Embryonic facial prominence (tissue), 1 donor: Measurements from ENCODE around the gene OR2B6.
"Not testable (repeated sequence)": the region's sequence is repeated elsewhere in the genome, so short reads cannot be mapped to it uniquely, and the experiment has no call there.

Source experiments
- DNase-seq: peaks from one replicate; pipeline ENCODE4 v3.0.0-alpha.2; 2016; ENCODE audit errors: extremely low spot score

OR2B6 gene

DNA sequence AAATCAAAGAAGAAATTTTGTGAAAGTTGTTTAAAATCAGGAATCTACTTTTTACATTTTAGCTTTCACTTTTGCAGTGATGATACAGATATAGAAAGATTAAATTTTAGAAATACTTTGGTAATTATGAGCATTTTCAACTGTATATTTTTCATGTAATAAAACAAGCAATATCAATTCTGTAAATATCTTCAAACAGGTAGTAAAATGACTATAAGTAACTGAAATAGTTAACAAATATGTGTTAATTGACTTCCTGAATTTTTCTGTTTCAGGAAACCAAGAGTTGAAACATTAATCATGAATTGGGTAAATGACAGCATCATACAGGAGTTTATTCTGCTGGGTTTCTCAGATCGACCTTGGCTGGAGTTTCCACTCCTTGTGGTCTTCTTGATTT lies at the start of gene OR2B6:
Gene OR2B6, plus strand, starts transcription at position 301 of the 400 bp plus-strand sequence. Its CDS starts 0 bp downstream, at position 301.
- no peak for DNase-seq

DNA sequence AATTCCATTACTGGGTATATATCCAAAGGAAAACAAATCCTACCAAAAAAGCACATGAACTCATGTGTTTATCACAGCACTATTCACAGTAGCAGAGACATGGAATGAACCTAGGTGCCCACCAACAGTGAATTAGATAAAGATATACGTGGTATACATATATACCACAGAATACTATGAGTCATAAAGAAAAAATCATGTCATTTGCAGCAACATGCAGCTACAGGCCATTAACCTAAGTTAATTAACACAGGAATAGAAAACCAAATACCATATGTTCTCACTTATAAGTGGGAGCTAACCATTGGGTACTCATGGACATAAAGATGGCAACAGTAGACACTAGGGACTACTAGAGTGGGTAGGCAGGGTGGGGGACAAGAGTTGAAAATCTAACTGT lies 49.0 kb upstream of the OR2B6 start:
- no peak for DNase-seq

DNA sequence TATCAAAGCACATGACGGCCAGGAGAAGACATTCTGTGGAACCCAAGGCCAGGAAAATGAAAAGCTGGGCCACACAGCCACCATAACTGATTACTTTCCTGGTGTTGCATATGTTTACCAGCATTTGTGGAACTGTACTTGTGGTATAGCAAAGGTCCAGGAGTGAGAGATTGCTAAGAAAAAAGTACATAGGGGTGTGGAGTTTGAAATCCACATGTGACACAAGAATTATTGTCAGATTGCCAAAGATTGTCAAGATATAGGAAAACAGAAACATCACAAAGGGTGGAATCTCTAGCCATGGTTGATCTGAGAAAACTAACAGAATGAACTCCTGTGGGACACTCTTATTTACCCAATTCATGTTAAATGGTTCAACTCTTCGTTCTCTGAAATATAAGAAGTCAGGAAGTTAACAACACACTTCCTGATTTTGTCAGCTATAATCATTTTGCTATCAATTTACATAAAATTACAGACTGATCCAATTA lies 45.0 kb upstream of the OR2B6 start, which contains the start of gene OR2B2:
Gene OR2B2, minus strand, starts transcription at position 441 of the 491 bp plus-strand sequence. Its CDS starts 77 bp downstream, at position 364.
- no peak for DNase-seq

DNA sequence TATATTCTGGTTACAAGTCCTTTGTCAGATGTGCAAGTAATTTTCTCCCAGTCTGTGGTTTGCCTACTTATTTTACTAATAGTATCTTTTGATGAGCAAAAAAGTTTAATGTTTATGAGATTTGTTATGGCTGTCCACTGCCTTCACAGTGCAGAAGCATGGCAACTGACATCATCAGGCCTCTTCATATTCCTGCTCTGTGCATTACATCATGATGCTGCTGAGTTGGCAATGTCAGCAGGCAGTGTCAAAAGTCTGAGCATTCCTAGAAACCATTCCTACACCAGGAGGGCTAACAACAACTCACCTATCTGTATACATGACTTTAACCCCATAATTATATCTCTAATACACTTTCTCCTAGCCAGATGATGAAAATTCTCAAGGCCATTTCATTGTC lies 34.1 kb upstream of the OR2B6 start:
- DNase-seq, result no peak

DNA sequence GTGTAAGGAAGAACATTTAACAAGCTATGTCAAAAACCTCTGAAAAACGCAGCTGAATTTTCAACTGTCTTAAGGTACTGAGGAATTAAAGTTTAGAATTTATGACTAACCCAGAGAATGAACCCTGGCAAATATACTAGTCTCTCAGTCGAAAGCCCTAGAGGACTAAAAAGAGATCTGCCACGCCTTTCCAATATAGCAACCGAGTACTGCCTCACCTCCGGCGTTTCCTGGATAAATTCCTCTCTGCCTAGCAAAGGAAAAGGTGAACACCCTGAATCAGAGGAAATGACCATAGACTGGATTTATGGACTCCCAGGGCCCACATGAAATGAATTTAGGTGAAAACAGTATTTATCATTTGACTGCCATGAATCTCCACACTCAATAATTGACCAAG lies 32.9 kb upstream of the OR2B6 start:
- DNase-seq, result no peak

DNA sequence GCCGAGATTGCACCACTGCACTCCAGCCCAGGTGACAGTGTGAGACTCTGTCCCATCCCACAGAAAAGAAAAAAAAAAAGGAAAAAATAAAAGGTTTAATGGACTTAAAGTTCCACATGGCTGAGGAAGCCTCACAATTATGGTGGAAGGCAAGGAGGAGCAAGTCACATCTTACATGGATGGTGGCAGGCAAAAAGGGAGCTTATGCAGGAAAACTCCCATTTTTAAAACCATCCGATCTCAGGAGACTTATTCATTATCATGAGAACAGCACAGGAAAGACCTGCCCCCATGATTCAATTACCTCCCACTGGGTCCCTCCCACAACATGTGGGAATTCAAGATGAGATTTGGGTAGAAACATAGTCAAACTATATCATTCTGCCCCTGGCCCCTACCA lies 29.0 kb upstream of the OR2B6 start:
- not testable (repeated sequence) for DNase-seq

DNA sequence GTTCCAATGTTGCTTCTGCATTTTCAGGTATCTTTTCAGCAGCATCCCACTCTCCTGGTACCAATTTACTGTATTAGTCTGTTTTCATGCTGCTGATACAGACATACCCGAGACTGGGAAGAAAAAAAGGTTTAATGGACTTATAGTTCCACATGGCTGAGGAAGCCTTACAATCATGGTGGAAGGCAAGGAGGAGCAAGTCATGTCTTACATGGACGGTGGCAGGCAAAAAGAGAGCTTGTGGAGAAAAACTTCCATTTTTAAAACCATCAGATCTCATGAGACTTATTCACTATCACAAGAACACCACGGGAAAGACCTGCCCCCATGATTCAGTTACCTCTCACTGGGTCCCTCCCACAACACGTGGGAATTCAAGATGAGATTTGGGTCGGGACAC lies 27.1 kb upstream of the OR2B6 start:
- DNase-seq, result not testable (repeated sequence)

DNA sequence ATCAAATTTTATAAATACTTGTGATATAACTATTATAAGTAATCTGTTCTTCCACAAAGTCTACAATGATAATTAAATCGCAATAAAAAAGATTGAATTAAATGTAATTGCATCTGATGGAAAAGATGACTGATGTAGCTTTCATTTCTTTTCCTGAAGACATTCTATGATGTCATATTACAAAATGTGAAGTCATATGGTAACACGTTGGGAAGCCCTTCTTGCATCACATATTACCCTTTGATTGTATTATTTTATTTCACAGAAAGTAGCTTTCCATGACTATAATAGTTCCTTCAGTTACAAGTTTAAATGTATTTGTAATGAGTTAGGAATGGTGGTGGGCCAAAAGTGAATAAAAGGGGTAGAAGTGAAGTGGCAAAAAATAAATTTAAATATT lies 25.8 kb upstream of the OR2B6 start:
- DNase-seq, result no peak

DNA sequence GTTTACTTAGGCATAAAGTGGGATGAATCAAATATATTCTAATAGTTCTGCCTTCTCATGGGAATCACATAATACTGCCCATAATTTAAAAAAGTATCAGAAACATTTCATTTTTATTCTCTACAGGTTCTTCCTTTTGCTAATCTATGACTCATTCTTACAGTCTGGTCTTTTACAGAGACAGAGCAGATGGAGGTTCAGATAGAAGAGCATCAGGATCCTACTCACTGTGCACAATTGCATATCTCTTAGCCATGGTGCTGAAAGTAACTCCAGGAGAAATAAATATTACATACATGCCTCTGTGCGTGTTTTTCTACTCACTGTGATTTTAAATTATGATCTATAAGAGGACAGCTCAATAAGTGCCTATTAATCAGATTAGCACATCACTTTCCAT lies 16.3 kb upstream of the OR2B6 start:
- DNase-seq, result no peak

DNA sequence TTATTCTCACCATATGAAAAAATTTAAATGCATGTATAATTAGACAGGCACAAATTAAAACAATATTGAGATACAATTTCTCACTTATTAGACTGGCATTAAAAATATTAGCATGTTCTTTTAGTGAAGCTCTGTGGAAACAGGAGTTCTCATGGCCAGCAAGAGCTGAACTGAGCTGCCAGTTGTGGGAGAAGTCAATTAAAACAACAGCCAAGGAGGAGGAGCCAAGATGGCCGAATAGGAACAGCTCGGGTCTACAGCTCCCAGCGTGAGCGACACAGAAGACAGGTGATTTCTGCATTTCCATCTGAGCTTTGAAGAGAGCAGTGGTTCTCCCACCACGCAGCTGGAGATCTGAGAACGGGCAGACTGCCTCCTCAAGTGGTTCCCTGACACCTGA lies 14.0 kb upstream of the OR2B6 start:
- DNase-seq, result not testable (repeated sequence)

DNA sequence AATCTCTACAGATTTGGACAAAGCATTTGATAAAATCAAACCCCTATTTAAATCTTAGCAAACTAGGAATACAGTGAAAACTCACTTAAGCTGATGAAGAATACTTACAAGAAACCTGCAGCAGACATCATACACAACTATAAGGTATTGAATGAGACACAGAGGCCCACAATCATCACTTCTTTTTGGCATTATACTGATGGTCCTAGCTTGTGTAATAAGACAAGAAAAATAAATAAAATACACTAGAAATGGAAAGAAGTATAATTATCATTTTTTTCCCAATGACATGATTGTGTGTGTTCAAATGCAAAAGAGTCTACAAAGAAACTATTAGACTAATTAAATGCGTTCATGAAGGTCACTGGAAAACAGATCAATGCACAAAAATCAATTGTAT lies 8.8 kb upstream of the OR2B6 start:
- DNase-seq, result no peak

DNA sequence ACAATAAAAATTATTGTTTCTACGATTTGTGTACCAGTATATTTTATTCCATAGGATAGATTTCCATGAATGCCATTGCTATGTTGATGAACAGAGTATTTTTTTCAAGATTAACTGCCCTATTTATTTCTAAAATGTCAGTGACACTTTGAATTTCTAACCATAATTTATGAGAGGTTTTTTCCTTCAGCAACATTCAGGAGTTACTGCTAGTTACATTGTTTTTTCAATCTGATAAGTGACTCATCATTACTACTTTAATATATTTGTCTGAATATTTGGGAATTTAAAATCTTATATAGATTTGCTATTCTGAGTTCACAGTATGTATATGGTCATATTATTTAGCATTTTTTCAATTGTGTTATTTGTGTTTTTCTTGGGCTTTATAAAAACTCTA lies 6.0 kb upstream of the OR2B6 start:
- DNase-seq, result no peak

DNA sequence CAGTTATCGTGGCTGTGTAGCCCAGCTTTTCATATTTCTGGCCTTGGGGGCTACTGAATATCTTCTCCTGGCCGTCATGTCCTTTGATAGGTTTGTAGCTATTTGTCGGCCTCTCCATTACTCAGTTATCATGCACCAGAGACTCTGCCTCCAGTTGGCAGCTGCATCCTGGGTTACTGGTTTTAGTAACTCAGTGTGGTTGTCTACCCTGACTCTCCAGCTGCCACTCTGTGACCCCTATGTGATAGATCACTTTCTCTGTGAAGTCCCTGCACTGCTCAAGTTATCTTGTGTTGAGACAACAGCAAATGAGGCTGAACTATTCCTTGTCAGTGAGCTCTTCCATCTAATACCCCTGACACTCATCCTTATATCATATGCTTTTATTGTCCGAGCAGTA lies 475 bp downstream of the OR2B6 start:
- no peak for DNase-seq

DNA sequence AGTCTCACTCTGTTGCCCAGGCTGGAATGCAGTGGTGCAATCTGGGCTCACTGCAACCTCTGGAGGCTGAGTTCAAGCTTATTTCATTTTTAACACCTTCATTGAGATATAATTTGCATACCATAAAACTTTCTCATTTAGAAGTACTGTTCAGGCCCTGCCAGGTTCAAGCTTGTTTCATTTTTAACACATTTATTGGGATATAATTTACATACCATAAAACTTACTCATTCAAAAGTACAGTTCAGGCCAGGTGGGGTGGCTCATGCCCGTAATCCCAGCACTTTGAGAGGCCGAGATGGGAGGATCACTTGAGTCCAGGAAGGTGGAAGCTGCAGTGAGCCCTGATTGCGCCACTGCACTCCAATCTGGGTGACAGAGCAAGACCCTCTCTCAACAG lies 5.5 kb downstream of the OR2B6 start:
- no peak for DNase-seq

DNA sequence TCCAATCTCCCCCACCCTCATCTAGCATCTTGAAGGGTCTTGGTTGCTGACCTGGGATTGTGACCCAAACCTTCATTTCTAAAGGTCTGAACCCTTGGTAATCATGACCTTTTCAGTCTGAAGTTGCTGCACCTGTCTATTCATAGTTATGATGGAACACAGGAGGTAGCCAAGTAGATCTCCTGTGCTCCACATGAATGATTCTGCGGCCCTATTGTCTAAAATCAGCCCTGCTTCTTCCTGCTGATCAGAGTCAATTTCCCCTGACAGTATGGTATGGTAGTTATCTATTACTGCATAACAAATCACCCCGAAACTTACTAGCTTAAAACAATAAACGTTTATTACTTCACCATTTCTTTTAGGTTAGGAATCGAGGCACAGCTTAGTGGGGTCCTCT lies 9.0 kb downstream of the OR2B6 start:
- no peak for DNase-seq

DNA sequence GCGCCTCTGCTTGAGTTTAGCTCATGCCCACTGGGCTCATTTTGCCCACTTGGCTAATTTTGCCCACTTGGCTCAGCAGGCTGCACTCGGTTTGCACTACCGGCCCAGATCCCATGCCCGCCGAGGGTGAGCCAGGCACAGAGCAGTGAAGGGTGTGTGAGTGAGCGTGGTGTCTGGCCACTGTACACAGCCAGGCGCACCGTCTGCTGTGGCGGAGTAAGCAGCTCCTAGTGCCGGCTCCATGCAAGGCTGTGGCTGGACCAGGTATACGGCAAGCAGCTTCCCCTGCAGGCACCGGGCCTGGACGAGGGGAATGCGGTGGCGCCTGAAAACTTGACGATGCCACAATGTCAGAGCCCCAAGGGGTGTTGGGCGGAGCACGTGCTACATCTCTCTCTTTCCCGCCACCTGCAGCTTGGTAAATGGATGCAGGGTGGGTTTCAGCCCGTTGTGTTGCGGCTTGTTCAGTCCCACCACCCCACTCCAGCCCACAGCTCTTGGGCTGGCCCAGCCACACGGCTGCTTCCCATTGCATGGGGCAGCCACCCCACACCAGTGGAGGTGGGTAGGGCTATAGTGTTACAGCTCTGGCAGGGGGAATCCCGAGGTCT lies 9.9 kb downstream of the OR2B6 start:
- DNase-seq, result no peak

DNA sequence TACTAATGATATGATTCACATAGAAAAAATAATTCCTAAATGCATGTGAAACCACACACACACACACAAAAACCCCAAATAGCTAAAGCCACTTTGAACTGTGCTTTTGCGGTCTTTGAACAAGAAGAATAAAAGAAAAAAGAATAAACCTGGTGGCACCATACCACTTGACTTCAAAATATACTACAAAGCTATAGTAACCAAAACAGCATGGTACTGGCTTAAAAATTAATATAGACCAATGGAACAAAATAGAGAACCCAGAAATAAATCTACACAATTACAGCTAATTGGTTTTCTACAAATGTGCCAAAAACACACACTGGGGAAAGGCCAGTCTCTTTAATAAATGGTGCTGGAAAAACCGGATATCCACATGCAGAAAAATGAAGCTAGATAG lies 13.4 kb downstream of the OR2B6 start:
- no peak for DNase-seq

DNA sequence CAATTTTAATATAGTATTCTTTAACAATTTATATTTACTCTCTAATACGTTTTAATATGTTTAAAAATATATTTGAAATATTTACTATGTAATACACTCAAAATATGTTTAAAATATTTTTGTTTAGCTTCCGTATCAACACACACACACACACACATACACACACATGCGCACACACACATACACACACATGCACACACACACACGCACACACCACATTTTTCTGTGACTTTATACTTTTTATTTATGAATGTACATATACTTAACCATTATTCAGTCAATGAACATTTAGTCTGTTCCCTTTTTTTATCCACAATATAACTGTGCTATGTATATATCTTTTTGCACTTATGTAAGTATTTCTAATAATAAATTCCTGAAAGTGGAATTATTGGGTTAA lies 15.7 kb downstream of the OR2B6 start:
- DNase-seq, result no peak

DNA sequence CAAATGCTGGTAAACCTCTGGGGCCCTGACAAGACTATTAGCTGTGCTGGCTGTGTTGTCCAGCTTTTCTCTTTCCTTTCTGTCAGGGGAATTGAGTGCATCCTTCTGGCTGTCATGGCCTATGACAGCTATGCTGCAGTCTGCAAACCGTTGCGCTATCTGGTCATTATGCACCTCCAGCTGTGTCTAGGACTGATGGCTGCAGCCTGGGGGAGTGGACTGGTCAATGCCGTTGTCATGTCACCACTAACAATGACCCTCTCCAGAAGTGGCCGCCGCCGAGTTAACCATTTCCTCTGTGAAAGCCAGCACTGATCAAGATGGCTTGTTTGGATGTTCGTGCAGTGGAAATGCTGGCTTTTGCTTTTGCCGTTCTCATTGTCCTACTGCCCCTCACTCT lies 20.3 kb downstream of the OR2B6 start:
- no peak for DNase-seq

DNA sequence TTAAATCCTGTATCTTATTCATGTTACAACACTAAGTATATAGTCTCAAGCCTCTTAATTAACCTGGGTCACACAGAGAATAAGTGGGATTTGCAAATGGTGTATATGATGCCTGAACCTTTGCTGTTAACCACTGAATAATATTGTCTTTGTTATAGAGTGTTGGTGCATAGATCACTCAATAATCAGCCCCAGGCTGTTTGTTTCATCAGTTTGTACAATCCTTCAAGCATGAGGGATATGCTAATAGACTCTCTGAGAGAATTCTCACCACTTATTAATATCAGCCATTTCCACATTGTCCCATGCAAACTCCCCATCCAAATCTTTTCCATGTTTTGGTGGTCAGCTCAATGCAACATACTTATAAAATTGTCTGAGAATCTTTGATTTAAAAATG lies 21.7 kb downstream of the OR2B6 start:
- DNase-seq, result no peak

DNA sequence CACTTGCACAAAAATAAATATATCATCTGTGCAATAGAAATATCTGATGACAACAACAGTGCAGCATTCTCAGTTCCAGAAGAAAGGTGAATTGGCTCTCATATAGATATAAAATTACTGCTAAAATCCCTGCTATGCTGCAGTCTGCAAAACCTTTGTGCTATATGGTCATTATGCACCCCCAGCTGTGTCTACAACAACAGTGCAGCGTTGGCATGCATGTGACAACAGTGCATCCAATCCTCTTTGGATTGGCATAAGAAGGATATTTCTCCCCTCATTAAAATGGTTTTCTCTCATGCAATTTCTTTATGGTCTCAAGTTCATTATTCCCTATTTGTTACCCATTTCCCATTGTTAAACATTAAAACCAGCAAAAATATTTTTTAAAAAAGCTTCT lies 23.1 kb downstream of the OR2B6 start:
- DNase-seq, result no peak

DNA sequence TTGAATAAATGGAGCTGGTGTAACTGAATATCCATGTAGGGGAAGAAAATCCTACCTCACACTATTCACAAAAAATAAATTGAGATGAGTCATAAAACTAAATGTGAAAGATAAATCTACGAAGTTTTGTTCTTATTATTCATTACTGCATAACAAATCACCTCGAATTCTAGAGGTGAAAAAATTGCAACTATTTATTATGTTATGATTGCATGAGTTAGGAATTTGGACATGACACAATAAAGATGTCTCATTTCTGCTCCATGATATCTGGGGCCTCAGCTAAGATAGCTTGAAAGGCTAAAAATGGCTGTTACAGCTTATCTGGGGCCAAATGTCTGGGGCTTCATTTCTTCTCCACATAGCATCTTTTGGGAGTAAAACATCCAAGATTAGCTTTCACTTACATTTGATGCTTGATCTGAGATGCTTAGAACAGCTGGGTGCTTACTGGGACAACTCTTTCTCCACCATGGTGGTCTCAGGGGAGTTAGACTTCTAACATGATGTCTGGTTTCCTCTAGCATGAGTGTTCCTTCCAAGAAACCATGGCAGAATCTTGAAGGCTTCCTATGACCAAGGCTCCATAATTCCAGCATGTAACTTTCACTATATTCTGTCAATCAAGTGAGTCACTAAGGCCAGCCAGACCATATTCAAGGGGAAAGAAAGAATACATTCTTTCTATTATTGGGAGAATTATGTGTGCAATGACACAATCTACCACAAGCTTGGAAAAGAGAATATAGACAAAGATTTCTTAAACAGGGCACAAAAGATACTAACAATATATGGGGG lies 30.1 kb downstream of the OR2B6 start:
- DNase-seq, result no peak

DNA sequence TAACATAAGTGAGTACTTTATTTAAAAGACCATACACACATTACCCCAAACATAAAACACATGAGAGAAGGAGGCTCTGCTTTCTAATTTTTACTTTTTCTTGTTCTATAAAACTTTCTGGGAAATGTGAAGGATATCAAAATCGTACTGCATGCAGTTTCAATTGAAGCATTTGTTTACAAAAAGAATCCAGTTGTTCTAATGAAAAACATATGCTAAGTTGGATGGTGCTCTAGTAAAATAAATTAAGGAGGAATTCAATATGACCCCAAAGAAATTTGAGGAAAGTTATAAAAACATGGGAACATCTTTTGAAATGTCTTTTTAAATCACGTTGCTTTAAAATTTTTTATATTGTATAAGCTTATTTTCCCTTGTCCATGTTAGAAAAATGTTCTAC lies 37.6 kb downstream of the OR2B6 start:
- peak; percentile 61 for DNase-seq
